Measurements from ENCODE around the gene METTL24.

METTL24 gene

GRCh38 chr6:110196874-110197273 lies 161.3 kb downstream of the METTL24 start:
- no peak for DNase-seq (ENCODE audit: low read depth in 2 of 2)

DNA sequence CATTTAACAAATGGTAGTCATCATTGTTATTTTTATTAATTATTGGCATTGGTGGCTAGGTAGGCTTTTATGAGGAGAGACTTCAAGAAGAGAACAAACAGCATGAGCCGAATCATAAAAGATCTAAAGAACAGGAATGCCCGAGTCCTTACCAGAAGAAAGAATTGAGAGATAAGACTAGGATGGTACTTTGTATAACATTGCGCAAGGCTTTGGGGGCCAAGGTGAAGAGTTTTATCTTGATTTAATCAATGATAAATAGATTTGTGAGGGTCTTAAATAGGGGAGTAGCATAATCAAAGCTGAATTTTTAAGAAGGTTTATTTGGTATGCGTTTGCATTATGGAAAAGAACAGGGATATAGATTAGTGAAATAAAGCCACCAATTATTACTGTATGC lies 162.5 kb downstream of the METTL24 start:
- no peak for DNase-seq (ENCODE audit: low read depth in 2 of 2)
